ENCODE results near the gene UMAD1.

DNA sequence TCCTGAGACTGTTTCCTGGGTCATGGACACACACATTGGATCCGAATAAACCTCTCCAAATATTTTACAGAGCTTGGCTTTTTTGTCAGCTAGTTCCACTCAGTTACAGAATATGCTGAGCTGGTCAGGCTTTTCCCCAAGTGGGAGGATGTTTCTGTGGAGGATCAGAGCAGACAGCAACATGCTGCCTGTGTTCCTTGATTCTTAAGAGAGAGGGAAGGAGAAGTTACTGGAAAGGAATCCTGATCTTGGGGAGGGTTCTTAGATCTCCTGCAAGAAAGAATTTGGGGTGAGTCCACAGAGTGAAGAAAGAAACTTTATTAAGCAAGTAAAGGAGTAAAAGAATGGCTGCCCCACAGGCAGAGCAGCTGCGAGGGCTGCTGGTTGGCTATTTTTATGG is 154.7 kb downstream of the UMAD1 start:
- TF ChIP-seq, protein P1, sequence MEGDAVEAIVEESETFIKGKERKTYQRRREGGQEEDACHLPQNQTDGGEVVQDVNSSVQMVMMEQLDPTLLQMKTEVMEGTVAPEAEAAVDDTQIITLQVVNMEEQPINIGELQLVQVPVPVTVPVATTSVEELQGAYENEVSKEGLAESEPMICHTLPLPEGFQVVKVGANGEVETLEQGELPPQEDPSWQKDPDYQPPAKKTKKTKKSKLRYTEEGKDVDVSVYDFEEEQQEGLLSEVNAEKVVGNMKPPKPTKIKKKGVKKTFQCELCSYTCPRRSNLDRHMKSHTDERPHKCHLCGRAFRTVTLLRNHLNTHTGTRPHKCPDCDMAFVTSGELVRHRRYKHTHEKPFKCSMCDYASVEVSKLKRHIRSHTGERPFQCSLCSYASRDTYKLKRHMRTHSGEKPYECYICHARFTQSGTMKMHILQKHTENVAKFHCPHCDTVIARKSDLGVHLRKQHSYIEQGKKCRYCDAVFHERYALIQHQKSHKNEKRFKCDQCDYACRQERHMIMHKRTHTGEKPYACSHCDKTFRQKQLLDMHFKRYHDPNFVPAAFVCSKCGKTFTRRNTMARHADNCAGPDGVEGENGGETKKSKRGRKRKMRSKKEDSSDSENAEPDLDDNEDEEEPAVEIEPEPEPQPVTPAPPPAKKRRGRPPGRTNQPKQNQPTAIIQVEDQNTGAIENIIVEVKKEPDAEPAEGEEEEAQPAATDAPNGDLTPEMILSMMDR (IDR thresholded peaks at IDR 0.05), result no peak
- TF ChIP-seq POLR2A (IDR thresholded peaks at IDR 0.05) (no peak), EP300 (IDR thresholded peaks at IDR 0.05) (no peak), POLR2AphosphoS5 (IDR thresholded peaks at IDR 0.05) (no peak)

Measured in sigmoid colon (tissue), 4 donors.